Pons (tissue), 1 donor: ENCODE results near the gene POLD2.
"Not testable (repeated sequence)": the region's sequence is repeated elsewhere in the genome, so short reads cannot be mapped to it uniquely, and the experiment has no call there.

Experiments
- DNase-seq: peaks from one replicate; pipeline ENCODE4 v3.0.0-alpha.2; 2016; ENCODE audit warnings: low spot score

The POLD2 gene

DNA sequence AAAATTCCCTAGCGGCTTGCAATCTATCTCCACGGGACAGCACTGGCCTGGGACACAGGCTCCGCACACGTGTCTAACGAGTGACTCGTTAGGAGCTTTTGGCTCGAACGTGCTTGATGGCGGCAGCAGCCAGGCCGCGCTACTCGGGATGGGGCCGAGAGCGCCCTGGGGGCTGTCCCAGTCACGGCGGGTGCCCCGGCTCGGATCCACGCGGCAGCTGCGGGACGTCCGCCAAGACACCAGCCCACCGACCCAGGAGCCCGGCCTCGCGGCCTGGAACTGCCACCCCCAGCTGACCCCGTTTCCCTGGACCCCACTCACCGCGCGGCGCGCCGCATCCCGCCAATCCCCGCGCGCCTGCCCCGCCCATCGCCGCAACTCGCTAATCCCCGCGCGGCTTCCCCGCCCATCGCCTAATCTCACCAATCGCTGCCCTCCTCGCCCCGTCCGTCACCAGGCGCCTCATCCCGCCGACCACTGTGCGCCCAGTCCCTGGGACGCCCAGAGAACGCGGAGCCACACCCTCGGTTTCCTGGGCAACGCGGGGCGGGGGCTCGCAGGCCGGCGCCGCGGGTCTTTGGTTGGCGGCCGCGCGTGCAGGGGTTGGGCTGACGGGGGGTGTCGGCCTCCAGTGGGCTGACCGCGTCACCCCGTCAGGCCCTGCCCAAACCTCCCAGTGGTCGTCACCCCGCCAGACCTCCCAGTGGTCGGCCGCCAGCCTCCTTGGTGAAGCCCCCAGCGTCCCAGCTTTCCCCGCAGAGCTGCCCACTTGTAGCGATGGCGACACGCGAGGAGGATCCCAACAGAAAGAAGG lies at the start of gene POLD2:
TSS of gene POLD2 (minus strand) at position 359 of the 814 bp plus-strand sequence. CDS start 1,495 bp downstream, outside the sequence.
- peak; percentile 95 for DNase-seq

DNA sequence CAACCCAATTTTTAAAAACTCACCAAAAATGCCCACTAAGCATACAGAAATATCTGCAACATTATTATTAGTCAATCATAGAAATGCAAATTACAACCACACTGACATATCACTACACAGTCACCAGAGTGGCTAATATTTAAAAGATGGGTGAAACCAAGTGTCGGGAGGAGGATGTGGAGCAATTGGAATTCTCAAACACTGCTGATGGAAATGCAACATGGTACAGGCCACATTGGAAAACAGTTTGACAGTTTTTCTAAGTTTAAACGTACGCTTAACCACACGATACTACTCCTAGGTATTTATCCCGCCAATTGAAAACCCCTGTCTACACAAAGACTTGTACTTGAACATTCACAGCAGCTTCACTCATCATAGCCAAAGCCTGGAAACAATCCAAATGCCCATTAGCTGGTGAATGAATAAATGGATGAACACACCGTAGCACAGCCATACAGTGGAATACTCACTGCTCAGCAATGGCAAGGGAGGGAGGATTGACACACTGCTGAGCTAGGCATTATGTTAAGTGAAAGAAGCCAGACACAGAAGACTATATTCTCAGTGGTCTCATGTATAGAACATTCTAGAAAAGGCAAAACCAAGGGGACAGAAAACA lies 49.6 kb upstream of the POLD2 start:
- DNase-seq: no peak

DNA sequence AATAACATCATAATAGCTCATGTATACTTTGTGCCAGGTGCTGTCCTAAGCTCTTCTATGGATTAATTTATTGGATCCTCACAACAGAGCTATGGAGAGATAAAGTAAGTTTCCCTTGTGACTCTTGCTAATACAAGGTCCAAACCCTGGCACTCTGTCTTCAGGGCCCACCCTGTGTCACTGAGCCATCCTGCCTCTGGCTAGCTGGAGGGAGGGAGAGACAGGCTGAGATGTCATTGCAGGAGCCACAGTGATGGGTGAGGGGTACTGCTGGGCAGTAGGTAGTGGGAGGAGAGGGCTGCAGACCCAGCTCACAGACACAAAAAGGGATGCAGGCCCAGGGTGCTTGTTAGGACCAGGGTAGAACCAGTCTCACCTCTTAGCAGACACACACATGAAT lies 49.0 kb upstream of the POLD2 start:
- DNase-seq: no peak

DNA sequence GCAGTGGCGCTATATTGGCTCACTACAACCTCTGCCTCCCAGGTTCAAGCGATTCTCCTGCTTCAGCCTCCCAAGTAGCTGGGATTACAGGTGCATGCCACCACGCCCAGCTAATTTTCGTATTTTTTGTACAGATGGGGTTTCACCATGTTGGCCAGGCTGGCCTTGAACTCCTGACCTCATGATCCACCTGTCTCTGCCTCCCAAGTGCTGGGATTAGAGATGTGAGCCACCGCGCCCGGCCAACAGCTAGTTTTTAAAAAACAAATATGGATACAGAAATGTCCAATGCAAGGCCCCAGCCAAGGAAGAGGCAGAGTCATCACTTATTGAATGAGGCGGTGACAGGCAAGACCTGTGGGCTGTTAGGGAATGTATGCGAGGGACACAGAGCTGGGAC lies 48.6 kb upstream of the POLD2 start:
- DNase-seq: not testable (repeated sequence)

DNA sequence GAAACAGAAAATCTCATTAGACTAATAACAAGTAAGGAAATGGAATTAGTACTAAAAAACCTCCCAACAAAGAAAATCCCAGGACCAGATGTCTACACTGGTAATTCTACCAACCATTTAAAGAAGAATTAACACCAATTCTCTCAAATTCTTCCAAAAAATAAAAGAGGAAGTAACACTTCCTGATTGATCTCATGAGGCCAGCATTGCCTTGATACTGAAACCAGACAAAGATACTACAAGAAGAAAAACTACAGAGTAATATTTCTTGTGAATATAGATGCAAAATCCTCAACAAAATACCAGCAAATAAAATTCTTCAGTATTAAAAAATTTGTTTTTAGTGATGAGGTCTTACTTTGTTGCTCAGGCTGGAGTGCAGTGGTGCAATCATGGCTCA lies 44.6 kb upstream of the POLD2 start:
- DNase-seq: no peak

DNA sequence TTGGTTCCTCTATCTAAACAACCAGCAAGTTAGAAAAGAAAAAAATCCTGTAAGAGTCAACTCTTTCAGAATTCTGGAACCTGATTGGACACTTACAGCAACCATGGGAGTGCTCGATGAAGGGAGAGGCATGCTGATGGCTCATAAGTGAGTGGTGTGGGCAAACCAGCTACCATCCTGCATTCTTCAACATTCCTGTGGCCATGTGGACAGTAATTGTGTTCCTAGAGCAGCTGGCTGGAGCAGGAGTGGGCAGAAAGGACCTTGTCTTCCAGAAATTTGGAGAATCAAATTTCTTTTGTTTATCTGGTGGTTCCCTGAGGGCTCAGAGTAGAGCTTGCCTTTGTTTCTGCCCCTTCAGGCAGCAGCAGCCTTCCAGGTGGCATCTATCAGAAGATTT lies 40.2 kb upstream of the POLD2 start:
- DNase-seq: no peak

DNA sequence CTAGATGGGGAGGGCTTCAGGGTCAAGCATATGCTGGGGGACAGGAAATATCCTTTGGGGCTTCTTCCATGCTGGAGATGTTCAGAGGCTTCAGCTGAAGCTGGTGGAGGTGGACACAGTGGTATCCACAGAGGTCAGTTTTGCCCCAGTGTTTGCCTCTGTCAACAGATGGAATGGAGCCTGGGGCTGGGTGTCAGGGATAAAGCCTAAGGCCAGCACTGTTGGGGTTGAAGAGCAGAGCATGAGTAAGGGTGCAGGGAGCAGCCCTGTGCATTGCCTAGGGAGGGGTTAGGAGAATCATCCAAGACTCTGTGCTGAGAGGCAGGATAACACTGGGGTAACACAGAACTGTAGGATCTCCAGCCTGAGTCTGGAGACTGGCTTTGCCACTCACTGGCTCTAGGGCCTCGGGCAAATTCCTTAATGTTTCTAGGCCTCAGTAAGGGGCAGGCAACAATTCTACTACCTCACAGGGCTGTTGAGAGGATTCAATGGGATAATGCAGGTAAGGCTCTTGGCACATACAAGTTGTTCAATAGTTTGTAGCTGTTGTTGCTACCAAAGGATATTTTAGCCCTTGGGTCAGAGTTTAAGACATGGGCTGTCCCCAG lies 39.5 kb upstream of the POLD2 start:
- DNase-seq: no peak

DNA sequence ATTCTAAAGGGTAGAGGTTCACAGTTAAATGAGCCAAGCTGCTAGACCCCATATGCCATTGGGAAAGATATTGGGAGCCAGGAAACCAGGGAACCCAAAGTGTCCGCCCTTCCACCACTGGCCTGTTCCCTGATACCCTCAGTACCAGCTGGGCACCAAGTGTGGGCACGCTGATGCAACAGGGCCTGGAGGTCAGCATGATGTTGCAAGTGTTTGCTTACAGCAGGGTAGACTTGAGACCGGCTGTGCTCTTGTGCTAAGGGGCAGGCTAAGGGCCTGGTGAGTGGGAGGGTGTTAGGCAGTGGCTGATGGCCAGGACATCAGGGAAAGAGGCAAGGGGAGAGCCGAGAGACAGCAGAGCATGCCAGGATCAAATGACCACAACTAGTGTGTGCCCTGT lies 38.8 kb upstream of the POLD2 start:
- no peak for DNase-seq

DNA sequence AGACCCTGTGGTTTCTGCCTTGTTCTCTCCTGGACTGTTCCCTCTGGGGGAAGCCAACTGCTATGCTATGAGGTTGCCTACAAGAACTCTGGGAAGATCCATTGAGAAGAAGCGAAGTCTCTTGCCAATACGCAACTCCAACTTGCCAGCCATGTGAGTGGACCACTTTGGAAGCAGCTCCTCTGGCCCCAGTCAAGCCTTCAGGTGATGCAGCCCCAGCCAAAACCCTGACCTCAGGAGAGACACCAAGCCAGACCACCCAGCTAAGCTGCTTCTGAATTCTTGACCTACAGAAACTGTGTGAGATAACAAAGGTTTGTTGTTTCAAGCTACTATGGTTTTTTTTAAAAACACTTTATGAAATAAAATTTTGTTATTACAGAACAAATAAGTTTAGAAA lies 38.0 kb upstream of the POLD2 start:
- no peak for DNase-seq

DNA sequence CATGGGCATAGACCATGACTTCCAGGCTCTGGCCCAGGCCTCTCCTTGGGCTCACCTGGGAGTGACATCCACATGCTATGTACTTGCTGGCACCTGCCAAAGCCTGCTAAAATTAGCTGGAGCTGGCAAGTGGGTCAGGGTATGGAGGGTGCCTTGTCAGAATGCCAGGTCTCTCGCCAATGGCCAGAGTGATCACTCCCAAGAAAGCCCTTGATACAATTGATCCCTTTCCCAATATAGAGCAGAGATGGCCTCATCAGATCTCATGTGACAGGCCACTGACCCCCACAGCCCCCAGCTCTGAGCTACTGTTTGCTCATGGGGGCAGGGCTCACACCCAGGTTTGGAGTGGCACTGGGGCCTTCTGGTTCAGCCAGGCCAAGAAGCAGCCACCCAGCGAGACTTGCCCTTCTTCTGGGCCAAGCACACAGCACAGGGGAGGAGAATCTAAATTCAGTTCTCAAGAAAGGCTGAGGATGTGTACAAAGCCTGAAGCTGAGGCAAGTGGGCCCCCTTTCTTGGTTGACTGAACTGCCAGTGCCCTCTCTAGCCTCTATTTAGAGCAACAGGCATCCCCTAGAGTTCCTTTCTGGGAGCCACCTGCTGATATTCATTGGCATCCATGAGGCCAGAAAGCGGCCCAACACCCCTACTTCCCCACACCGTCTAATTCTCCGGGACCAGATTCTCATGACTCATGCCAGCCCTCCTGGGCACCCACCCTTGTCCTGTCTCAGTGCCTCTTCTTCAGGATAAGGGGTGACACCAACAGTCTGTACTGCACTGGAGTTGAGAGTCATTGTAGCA lies 36.7 kb upstream of the POLD2 start:
- DNase-seq: no peak

DNA sequence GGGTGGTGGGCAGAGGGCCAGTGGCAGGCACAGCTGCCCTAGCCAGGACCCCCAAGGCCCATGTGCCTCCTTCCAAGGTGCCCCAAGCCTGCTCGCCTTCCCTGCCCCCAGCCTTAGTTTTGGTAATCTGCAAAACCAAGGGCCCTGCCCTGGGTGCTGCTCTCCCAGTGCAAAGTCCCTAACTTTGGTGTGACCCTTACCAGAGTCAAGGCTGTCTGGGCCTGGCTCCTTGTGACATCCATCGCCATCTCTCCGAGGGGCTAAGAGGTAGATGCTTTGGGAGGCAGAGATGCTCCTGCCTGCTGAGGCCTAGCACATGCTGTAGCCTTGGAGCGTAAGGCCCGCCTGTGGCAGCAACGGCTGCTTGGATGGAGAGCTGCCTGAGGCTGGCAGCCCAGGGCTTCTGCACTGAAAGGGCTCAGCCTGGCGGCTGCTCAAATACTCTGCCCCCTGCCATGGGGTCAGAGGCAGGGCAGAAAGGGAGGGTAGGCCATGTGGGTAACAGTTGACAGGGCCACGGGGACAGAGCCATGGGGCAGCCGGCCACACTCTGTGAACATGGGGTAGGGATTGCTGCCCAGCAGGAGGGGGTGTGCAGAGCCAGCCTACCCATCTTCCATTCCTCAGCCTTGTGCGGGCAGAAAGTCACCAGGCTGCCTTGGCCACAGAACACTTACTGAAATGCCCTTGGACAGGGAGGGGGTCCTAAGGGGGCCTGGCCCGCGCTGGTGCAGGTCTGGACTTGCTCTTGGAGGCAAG lies 35.7 kb upstream of the POLD2 start:
- peak; percentile 19 for DNase-seq

DNA sequence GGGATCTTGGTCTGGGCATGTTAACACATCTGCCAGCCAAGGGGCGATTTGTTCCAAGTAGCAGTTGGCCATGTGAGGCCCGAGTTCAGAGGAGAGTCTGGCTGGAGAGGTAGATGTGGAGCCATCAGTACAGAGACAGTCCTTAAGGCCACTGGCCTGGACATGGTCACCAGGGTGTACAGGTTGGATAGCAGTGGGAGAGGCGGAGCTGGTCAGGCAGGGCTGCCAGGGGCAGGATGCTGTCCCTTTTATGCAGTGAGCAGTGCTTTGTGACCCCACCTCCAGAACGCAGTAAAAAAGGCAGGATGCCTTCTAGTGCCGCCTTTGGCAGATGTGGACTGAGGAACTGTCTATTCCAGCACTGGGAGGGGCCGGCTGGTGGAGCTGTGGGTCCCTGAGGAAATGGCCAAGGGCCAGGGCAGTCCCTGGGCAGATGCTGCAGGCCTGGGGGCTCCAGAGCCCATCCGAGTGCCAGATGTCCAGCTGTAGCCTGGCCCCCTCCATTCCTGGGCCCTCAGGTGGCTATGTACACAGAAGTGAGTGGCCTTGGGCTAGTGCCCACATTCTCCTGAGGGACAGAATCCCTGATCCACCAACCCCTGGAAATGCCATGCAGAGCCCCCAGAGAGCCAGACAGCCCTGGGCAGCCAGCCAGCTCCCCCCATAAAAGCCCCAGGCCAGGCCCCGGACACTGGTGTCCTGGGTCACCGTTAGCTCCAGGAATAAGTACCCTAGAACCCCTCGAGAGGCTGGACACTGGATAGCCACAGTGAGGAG lies 34.9 kb upstream of the POLD2 start:
- no peak for DNase-seq

DNA sequence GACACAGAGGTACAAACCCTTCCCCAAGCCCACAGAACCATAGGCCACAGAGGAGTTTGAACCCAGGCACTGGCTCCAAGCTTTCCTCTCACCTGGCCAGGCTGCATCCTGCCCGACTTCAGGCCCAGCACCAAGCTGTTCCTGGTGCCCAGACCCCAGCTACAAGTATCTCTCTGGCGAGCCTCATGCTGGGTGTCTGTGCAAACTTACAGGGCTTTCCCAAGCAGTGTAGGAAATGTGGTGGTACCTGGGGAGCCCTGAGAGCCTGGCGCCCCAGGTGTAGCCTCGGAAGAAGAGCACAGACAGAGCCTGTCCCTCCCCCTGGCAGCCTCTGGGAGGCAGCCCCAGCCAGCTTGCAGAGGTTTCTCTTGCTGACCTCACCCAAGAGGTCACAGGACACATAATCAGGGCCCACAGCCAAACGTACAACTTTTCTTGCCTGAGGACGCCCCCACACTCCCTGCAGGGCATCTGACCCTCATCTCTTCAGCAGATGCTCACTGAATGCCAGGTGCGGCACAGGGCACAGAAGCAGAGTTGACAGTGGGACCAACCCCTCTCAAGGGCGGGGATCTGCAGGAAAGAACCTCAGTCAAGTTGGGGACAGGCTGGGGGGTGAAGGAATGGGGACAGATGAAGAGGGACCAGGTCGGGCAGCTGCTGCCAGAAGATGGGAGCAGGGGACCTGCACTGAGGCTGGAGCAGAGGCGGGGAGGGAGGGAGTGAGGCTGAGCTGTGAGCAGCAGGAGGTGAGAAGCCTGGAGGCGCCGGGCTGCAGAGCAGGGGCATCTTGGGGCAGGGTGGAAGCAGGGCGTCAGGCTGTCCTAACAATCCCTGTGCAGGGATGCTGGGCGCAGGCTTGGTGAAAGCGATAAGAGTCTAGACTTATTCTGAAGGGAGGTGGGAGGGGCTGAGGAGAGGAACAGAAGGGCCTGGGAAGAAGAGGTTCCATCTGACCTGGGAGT lies 34.0 kb upstream of the POLD2 start:
- no peak for DNase-seq

DNA sequence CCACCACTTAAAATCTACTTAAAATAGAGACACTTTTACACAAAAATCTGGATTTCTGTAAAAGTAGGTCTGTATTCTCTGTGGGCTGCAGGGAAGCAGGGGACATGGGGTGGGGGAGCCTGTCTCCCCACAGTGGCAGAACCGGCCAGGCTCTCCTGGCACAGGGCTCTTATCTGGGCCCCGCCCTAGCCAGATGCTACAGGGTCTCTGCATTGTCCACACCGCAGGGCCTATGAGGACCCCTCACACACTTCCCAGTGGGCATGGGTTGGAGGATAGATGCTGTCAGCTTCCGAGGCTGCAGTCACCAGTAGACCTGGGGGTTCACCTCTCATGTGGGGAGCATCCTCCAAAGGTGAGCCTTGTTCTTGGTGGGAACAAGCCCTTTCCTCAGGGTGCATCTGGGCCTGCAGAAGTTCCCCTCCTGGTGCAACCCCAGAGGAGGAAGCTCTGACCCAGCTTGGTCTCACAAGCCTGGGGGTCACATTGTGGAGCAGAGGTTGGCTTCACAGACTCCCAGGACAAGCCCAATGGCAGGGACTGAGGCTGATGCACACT lies 33.2 kb upstream of the POLD2 start:
- DNase-seq: no peak

DNA sequence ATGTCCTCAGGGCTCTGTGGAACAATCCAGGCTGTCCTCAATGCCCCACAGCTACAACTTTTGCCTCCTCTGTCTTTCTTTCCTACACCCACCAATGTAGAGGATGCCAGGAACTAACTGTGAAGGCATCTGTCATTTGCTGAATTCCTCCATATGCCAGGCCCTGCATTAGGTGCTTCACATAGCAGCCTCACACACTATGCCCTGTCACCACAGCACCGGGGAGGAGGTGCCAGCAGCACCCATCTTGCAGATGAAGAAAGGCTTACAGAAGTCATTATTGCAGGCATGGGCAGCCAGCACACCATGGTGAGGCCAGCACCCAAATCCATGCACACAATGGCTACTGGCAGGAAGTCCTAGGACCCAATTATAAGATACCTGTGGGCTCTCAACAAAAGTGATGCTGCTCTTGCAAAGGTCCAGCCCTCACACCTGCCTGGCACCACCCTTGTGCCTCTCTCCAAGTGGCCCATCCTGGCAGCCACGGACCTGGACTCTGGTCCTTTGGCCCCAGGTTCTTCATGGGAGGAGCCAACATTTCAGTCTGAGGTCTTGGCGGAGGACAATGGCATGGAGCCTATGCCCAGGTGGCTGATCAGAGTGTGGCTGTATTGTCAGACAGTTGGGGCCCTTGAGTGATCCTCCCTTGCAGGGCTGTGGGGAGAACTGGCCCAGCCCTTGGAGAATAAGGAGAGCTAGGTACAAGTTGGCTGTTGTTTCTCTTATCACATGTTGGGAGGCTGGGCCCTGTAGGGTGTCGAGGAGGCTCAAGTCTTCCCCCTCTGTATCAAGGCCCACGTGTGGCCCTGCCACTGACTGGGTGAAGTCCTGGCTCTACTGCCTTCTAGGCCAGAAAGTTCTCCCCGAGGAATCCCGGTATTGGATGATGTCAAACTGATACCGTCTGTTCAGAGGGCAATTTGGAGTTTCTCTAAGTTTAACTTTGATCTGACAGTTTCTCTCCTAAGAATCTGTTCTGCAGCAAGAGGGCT lies 32.1 kb upstream of the POLD2 start:
- no peak for DNase-seq

DNA sequence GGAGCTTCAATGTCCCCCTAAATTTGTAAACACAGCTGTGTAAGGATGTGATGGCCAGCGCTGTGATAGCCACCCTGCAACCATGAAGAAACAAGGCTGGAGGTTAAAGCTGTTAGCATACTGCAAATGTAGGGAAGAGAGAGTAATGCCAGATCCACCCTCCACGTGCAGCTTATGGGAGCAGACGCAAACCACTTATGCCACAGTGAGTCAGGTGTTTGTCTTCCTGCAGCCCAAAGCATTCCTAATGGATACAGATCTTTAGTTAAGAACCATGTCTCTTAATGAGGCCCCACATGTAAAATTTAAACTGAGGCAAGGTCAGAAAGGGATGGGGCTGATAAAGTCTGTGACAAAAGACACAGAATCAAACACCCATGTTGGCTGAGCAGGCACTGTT lies 31.4 kb upstream of the POLD2 start:
- DNase-seq: no peak

DNA sequence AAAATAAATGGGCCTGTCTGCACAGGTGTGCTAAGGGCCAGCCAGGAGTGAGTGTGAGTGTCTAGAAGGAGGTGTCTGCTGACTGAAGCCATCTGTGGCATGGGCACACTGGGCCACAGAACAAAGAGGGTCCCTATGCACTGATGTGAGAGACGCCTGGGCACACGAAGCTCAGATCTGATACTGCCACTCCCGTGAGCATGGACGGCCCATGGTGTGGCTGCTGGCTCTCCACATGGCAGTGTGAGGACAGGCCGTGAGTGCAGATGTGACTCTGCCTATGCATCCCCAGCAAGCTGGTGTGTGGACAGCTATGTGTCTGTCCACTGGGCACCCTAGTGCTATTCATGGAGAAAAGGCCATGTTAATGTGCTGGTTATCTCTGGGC lies 30.6 kb upstream of the POLD2 start:
- no peak for DNase-seq
